GM12878 (cell line): ENCODE measurements around the gene F7. TPM values are rescaled to one million over a fixed set of nuclear protein-coding genes. Genes with fewer than 3 reads are reported as not detected.

Experiments
- NR2C1 ChIP-seq: fragments of 450-650 bp; IDR thresholded peaks from 2 replicates; pipeline ENCODE4 v1.6.1; 2017; ENCODE audit warnings: antibody characterized with exemption, mild to moderate bottlenecking, moderate library complexity
- POLR2AphosphoS2 ChIP-seq: IDR thresholded peaks from 2 replicates; pipeline ENCODE4 v1.6.1; 2011; ENCODE audit warnings: low read depth, mild to moderate bottlenecking, low read length, improper control_type of control experiment, moderate library complexity
- polyA plus RNA-seq, 11 experiments: library from polyadenylated mRNA; depleted of rRNA in 4 of 11; unstranded in 6 of 11; stranded (reverse) in 5 of 11; fragments of >200 nt; fragmentation: Nextera tagmentation in 4 of 11; fragmentation: Illumina TruSeq in 1 of 11; extraction: Ambion mirVana in 4 of 11; extraction: Trizol in 1 of 11; gene quantifications; 1 replicate in 1 of 11; 2 replicates in 10 of 11; pipeline versions ENCODE4 v1.2.1 to v1.2.3, GENCODE V29; 2011 to 2016; ENCODE audit warnings: inconsistent platforms in 2 of 11, missing spikeins in 2 of 11, low read depth in 1 of 11
- total RNA-seq, 4 experiments: library from RNA; depleted of rRNA in 3 of 4; stranded (reverse); fragments of >200 nt in 3 of 4; fragmentation: Illumina TruSeq in 1 of 4; extraction: Trizol in 1 of 4; gene quantifications; 2 replicates each; pipeline versions ENCODE4 v1.2.1 to v1.2.3, GENCODE V29; 2013 to 2021
- TF ChIP-seq, protein P1 (sequence below): fragments of 450-650 bp; IDR thresholded peaks from 2 replicates; pipeline ENCODE4 v1.6.1; 2017; ENCODE audit warnings: mild to moderate bottlenecking, moderate library complexity
- TF ChIP-seq, protein P2 (sequence below): fragments of 450-650 bp; IDR thresholded peaks from 2 replicates; pipeline ENCODE4 v1.6.1; 2017; ENCODE audit warnings: mild to moderate bottlenecking
- TF ChIP-seq, protein P3 (sequence below): IDR thresholded peaks from 2 replicates; pipeline ENCODE4 v1.6.1; 2011; ENCODE audit warnings: low read depth, low read length, improper control_type of control experiment, borderline replicate concordance
- TF ChIP-seq, protein P4 (sequence below): IDR thresholded peaks from 2 replicates; pipeline ENCODE4 v1.6.1; 2012; ENCODE audit warnings: low read depth, low read length, improper control_type of control experiment

The F7 gene
- total and polyA plus RNA-seq, 10 of the 15 experiments (the other 5 are each of a cell fraction or from before 2014, with no cell fraction given), result not detected

DNA sequence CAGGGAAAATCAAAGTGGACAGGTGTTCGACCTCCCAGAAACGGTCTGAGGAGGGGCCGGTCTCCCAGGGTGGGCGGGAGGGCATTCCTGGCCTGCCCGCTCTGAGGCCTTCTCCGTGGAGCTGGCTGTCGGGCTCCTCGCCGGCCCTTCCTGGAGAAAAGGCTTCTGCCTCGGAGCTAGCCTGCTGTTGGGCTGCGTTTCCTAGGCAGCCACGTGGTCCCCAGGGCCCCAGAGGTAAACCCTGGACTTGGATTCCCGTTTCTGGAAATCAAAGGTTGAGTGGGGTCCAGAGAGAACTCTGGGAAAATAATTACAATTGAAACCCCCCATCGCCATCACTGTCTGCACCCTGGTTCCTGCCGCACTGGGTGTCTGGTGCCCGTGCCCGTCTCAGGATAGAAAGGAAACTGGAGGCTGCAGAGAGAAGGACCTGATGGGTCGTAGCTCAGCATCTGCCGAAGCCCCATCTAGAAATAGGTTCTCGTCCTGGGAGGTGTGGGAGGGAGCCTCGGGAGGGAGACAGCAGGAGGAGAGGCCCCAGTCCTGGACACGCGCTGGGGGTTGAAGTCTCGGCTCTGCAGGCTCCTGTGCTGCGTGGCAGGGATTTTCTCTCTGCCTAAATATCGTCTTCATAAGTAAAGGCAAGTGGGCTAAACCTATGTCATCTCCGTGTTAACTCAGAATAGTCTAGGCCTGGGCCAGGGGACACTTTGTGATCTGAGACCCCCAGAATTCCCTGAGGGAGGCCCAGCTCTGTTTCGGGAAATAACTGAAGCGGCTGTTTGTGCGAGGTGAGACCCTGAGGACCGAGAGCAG, 45.2 kb downstream of the F7 start (continued):
- TF ChIP-seq, protein P1, sequence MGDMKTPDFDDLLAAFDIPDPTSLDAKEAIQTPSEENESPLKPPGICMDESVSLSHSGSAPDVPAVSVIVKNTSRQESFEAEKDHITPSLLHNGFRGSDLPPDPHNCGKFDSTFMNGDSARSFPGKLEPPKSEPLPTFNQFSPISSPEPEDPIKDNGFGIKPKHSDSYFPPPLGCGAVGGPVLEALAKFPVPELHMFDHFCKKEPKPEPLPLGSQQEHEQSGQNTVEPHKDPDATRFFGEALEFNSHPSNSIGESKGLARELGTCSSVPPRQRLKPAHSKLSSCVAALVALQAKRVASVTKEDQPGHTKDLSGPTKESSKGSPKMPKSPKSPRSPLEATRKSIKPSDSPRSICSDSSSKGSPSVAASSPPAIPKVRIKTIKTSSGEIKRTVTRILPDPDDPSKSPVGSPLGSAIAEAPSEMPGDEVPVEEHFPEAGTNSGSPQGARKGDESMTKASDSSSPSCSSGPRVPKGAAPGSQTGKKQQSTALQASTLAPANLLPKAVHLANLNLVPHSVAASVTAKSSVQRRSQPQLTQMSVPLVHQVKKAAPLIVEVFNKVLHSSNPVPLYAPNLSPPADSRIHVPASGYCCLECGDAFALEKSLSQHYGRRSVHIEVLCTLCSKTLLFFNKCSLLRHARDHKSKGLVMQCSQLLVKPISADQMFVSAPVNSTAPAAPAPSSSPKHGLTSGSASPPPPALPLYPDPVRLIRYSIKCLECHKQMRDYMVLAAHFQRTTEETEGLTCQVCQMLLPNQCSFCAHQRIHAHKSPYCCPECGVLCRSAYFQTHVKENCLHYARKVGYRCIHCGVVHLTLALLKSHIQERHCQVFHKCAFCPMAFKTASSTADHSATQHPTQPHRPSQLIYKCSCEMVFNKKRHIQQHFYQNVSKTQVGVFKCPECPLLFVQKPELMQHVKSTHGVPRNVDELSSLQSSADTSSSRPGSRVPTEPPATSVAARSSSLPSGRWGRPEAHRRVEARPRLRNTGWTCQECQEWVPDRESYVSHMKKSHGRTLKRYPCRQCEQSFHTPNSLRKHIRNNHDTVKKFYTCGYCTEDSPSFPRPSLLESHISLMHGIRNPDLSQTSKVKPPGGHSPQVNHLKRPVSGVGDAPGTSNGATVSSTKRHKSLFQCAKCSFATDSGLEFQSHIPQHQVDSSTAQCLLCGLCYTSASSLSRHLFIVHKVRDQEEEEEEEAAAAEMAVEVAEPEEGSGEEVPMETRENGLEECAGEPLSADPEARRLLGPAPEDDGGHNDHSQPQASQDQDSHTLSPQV, result no peak
- TF ChIP-seq, protein P2, sequence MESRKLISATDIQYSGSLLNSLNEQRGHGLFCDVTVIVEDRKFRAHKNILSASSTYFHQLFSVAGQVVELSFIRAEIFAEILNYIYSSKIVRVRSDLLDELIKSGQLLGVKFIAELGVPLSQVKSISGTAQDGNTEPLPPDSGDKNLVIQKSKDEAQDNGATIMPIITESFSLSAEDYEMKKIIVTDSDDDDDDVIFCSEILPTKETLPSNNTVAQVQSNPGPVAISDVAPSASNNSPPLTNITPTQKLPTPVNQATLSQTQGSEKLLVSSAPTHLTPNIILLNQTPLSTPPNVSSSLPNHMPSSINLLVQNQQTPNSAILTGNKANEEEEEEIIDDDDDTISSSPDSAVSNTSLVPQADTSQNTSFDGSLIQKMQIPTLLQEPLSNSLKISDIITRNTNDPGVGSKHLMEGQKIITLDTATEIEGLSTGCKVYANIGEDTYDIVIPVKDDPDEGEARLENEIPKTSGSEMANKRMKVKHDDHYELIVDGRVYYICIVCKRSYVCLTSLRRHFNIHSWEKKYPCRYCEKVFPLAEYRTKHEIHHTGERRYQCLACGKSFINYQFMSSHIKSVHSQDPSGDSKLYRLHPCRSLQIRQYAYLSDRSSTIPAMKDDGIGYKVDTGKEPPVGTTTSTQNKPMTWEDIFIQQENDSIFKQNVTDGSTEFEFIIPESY, result no peak
- TF ChIP-seq NR2C1 (no peak), POLR2AphosphoS2 (no peak)
- TF ChIP-seq, protein P3, sequence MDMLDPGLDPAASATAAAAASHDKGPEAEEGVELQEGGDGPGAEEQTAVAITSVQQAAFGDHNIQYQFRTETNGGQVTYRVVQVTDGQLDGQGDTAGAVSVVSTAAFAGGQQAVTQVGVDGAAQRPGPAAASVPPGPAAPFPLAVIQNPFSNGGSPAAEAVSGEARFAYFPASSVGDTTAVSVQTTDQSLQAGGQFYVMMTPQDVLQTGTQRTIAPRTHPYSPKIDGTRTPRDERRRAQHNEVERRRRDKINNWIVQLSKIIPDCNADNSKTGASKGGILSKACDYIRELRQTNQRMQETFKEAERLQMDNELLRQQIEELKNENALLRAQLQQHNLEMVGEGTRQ, result no peak
- TF ChIP-seq, protein P4, sequence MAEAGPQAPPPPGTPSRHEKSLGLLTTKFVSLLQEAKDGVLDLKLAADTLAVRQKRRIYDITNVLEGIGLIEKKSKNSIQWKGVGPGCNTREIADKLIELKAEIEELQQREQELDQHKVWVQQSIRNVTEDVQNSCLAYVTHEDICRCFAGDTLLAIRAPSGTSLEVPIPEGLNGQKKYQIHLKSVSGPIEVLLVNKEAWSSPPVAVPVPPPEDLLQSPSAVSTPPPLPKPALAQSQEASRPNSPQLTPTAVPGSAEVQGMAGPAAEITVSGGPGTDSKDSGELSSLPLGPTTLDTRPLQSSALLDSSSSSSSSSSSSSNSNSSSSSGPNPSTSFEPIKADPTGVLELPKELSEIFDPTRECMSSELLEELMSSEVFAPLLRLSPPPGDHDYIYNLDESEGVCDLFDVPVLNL, result no peak
- TF ChIP-seq, all 136 proteins: peak for 0
